KBM-7 (cell line): ENCODE results near the gene ITGA5.
"Not testable (repeated sequence)": the region's sequence is repeated elsewhere in the genome, so short reads cannot be mapped to it uniquely, and the experiment has no call there.

Experiments used
- DNase-seq: peaks from one replicate; pipeline ENCODE4 v3.0.0-alpha.2; 2015
- in situ Hi-C: fragments of 300-500 bp; cut with MboI; formaldehyde crosslinking; loops from 2 replicates; pipeline ENCODE4 v1.14.3; 2020; ENCODE audit warnings: low sequenced_read_pairs, low pct_unique_long_range_greater_than_20kb, mixed read lengths

The ITGA5 gene

DNA sequence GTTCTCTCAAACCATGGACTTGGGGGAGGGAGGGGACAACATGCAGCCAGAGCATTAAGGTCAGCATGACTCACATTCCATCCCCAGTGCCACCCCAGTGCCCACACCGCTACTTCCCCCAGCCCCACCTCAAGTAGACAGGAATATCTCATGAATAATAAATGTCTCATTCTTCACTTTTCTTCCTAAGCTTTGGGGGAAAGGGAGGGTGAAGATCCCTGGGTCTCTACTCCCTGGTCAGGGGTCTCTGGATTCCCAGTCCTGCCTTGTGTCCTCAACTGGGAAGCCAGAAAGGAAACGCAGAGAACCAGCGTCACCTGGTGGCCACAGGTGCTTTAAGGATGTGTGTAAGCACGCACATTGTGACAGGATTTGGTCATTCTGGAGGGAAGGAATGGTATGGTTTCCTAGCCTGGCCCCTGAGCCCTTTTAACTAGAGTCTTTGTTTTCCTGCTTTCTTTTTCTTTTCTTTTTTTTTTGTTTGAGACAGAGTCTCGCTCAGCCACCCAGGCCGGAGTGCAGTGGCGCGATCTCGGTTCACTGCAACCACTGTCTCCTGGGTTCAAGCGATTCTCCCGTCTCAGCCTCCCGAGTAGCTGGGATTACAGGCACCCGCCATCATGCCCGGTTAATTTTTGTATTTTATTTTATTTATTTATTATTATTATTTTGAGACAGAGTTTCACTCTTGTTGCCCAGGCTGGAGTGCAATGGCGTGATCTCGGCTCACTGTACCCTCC, 58.2 kb downstream of the ITGA5 start:
- in situ Hi-C loops = no loop called here
- DNase-seq = peak; percentile 71

DNA sequence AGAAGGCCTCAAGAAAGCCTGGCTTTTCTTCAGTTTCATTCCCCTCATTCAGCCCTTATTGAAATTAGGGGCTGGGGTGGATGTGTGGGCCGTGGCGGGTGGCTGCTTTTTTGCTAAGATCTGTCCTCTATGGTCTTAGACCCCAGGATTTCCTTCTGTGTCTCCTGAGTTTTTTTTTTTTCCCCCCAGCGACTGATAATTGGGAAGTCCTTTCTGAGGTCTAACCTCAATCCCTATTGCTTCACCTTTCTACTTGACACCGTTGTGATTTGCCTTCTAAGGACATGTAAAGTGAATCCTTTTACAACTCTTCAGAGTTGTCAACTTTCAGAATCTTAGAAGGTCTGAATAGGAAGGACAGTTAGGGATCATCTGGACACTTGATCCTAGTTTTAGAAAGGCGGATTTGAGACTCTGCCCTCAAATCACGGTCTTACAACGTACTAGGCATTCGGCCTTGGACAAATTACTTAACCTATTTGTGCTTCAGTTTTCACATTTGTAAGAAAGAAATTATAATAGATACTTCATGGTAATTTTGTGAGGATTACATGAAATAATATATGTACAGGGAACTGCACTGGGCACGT, 59.2 kb downstream of the ITGA5 start:
- no peak for DNase-seq
- in situ Hi-C loops = no loop called here

DNA sequence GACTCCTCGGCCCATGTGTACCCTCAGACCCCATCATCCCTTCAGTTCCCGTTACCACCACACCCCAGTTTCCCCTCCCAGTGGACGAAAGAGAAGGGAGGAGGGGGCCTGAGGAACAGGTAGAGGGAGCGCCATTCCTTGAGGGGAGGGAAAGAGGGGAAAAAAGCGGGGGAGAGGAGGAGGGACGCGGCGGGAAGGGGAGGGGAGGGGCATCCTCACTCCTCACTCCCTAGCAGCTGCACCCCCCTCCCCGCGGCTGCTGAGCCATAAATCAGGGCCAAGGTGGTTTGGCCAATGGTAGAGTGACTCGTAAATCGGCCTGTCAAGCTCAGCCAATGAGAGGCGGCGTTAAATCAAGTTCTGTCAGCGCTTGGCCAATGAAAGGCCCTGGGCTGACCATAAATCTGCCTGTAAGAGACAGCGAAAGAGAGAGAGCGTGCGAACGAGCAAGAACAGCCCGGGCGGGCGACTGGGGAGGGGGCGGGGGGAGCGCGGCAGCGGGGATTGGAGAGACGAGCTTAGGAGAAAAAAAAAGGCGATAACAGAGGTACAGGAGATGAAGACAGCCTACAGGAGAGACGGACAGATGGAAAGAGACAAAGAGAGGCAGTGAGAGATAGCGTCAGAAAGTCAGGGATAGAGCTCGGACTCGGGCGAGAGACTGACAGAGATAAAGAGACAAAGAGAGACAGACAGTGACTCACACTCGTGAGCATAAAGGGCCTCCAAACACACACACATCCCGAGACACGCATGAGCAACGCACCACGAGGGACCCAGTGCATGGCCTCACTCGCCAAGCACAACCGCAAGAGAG, 59.9 kb downstream of the ITGA5 start:
- in situ Hi-C loops = no loop called here
- DNase-seq = peak; percentile 98

DNA sequence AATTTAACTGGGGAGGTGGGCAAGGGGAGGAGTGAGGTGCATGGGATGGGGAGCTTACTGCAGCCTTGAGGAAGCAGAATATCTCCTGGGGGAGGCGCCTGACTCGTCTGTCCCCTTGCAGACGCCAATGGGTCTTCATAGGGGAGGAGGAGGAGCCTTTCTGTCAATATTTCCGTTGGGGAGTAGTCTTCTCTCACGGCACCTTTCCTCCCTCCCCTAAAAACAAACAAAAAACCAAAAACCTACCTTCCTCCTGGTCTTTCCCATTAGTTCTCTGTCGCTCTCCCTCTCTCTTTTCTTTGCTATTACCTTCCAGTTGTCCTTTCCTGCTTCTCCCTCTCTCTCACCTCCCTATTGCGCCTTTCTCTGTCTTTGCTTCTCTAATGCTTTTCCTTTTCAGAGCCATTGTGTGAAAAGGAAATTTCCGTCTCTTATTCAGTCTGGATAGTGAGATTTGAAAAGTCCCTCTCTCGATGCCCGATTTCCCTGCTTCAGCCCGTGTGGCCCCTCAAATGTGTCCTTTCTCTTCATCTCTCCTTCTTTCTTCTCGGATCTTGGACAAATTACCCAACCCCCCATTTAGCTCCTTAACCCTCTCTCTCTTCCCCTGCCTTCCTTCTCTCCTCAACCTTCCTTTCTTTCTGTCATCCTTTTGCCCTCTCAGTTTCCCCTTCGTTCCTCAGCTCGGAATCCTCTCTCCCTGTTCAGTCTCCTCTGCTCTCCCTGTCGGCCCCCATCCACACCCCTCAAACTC, 60.7 kb downstream of the ITGA5 start:
- in situ Hi-C loops = no loop called here
- peak; percentile 72 for DNase-seq

DNA sequence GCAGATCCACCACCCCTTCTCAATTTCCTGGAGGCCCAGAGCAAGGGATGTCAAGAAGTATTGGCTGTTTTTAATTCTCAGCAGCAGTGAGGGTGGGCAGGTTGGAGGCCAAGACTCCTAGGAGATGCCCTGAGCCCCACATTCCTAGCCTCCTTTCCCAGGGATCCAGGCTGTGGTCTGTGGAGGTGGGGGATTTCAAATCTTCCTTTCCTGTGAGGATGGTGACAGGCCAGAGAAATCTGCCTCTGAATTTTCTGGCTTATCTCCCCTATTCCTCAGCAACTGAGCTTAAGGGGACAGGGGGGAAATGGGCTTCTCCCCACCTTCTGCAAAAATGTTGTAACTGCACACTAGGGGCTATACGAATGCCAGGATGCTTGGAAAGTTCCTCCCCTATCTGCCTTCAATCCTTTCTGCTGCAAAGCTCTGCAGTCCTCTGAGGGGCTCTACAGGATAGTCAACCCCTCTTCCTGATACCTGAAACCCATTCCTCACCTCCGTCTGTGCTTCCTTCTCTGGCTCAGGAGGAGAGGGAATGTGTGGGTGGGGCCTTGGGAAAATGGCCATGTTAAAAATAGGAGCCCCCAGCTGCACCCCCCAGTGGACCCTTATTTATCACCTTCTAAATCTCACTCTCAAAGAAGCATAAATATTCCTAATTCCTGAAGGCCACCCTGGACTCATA, 61.4 kb downstream of the ITGA5 start:
- no peak for DNase-seq
- in situ Hi-C loops = no loop called here

DNA sequence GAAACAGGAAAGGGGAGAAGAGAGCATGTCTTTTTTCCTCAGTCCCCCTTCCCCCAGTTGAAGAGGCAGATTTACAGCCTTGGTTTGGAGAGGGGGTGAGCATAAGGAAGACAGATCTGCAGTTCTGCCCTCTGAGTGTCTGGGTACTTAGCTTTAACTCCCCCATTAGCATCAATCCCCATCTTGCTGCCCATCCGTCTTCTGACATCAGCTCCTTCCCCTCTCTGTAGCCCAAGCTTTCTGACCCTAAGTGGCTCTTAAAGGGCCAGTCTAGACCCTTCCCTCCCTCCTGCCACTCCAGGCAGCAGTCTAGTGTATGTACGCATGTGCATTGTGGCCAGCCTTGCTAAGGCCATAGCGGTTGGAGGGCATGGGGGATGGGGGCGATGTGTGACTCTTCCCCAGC, 62.1 kb downstream of the ITGA5 start:
- in situ Hi-C loops = no loop called here
- DNase-seq = no peak

DNA sequence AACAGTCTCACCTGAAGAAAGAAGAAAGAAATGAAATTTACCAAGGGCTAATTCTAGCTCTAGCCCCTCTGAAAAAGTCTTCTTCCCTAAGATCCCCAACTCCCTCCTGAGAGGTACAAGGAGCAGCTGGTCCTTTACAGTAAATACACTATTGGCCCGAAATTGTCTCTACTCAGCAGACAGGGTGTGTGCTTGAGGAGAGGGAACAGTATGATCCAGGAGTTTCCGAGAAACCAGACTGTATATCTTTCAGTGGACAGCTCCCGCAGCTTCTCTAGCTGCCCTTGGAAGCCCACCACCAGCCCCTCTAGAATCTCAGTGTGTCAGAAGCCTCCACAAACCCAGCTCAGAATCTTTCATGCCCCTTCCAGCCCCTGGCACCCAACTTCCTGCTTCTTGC, 62.8 kb downstream of the ITGA5 start:
- no peak for DNase-seq
- in situ Hi-C loops = no loop called here

DNA sequence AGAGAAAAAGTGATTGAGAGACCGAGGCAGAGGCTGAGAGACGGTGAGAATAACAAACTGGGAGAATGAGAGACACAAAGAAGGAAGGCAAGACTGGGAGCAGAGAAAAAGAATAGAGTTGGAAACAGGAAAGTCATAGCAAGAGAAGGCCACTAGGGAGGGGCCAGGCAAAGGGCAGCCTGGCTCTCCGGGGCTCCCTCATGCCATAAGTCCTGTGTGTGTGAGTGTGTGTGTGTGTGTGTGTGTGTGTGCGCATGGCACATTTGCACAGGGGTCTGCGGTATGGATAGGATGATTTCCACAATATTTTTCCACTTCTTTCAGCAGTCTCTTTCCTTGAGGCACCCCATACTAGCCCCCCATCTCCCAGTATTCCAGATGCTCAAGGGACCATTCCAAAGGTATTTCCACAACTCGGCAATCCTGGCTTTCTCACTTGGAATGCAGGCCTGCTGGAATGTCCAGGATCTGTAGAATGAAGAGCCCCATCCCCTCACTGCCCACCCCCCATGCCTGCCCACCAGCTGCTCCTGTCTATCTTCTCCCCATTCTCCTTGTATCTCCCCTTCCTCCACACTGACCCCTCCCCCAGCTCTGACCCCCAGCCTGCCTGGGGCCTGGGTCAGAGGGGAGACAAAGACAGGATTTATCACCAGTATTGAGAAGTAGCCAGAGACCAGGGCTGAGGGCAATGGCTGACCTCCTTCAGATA, 63.8 kb downstream of the ITGA5 start:
- in situ Hi-C loops = no loop called here
- no peak for DNase-seq

DNA sequence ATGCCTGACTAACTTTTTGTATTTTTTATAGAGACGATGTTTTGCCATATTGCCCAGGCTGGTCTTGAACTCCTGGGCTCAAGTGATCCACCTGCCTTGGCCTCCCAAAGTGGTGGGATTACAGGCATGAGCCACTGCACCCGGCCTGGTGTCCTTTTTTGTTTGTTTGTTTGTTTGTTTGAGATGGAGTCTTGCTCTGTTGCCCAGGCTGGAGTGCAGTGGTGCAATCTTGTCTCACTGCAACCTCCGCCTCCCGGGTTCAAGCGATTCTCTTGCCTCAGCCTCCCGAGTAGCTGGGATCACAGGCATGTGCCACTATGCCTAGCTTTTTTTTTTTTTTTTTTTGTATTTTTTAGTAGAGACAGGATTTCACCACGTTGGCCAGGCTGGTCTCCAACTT, 64.8 kb downstream of the ITGA5 start:
- in situ Hi-C loops, DNase-seq: not testable (repeated sequence)

DNA sequence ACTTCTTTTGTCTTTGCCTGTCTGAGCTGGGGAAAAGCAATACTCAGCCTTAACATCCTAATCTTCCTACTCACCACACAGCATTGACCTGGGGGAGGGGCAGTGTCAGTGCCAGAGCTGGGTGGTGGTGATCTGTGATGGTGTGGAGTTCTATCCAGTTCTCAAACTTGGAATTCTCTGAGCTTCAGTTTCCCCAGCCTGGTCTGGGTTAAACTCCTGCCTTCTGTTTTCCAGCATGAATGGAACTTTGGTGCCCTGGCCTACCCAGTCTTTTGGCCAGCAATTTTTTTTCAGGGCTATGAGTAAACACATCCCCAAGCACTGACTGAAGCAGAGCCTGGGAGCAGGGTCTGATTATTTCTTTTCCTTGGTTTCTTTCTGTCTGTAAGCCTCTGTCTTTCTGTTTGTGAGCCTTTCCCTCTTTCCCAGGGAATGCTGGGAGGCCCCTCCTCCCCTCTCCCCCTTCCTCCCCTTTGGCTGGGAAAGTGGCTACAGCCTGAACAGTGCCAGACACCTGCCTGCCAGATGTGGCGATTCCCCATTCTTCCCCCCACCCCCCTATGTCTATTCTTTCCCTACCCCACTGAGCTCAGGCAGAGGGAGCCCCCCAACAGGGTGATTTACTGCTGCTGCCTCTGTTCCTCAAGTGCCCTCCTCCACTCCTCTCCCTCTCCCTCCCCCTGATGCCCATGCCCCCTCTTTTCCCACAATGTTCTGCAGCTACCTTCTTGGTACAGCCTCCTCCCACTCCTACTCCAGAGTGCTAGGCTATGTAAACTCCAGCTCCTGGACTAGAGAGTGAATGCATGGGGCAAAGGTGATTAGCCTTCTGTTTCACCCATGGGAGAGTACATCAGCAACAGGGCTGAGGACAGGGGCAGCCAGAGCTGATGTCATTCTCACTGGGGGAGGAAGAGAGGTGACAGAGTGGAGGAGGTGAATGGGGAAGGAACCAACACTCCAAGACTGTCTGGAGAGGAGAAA, 65.9 kb downstream of the ITGA5 start:
- in situ Hi-C loops = no loop called here
- no peak for DNase-seq

DNA sequence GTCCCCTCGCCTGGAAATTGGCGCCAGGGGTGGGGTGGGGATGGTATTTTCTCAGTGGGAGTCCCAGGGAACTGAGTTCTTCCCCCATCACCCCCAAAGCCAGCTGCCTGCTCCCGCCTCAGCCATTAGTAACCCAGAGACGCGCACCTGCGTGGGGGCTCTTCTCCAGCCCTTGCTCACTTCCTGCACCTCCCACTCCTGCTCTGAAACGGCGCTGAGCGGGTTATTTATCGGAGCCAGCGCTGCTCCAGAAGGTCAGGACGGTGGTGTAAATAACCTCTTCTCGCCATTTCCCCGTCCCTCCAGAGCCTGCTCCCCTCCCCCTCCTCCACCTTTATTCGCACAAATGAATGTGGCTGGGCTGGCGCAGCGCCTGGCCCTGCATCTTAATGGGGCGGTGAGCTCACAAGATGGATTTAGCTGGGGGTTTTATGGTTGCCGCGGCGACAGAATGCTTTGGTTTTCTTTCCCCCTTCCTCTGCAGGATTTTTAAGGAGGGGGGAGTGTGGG, 67.0 kb downstream of the ITGA5 start:
- no peak for DNase-seq
- in situ Hi-C loops = no loop called here

DNA sequence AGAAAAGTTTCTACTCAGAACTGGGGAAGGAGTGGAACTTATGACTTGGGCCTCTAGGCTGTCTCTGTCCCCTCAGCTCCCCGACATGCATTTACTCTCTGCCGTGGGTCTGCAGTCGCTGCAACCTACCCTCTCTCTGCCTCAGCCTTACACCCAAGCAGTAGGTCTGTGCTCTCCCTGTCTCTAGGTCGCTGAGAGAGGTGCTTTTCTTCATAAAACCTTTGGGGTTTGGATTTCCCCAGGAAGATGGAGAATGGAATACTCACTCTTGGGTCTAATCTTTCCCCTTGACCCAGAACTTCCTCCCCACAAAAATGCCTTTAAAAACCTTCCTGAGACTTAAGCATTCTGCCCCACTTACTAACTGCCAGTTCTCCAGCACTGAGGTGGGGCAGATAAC, 67.7 kb downstream of the ITGA5 start:
- in situ Hi-C loops = no loop called here
- DNase-seq = no peak

DNA sequence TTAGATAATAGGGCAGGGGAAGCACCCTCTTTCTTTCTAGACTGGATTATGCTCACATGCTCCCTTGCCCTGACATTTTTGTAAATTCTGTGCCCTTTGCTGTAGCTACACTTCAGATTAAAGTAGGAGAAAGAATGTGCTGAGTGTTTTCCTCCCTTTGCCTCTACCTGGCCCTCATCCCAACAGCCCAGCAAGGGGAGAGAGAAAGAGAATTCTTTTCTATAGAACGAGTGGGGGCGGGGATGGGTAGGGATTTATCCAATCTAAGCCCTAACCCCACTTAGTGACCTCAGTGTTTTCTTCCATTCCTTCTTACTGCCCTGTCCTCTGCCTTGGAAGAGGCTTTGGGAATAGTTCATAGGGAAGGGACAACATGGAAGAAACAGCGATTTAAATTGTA, 68.3 kb downstream of the ITGA5 start:
- in situ Hi-C loops = no loop called here
- DNase-seq = no peak

DNA sequence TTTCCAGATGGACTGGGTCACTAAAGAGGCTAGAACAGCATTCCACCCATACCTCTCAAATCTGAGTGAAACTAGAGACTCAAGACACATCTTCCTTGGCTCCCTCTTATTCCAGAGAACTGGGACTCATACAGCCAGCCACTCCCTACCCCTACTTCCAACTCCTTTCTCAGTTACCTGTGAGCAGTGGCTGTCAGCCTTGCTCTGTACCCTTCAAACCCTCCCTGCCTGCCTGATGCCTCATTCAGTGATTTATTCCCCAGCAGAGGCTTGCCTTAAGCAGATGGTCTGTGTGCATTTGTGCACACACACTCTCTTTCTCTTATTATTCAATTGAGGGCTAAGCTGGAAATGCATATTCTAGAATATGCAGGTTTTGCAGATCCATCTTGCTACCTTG, 69.4 kb downstream of the ITGA5 start:
- DNase-seq = no peak
- in situ Hi-C loops = no loop called here

DNA sequence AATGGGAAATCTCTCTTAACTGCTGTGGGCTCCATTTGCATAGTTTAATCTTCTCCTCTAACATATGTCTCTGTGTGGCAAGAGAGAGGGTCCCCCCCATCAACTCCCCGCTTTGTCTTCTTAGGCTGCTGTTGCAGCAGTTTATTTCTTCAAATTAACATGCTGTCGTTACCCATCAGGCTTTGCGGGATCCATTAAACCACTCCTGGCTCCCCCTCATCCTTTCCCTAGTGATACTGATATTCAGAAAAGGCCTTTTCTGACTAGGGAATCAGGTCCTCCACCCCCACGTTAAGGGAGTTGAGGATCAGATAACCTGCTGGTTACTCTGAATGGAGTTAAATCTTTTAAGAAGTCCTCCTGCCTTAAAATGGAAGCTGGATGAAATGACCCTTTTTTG, 70.0 kb downstream of the ITGA5 start:
- no peak for DNase-seq
- in situ Hi-C loops = no loop called here
